HG03280 (cell line): Measurements from ENCODE around the gene C6orf118.

ENCODE experiments used
- ATAC-seq: cut with Tn5 transposase; IDR thresholded peaks from one replicate; pipeline ENCODE4 v1.9.1; 2021; ENCODE audit warnings: mild to moderate bottlenecking, moderate library complexity; ENCODE audit not compliant: unreplicated experiment

C6orf118 gene

GRCh38 chr6:165245287-165245686 lies 64.1 kb downstream of the C6orf118 start:
- ATAC-seq, result no peak

GRCh38 chr6:165244524-165245247 lies 64.7 kb downstream of the C6orf118 start:
- no peak for ATAC-seq

- ATAC-seq, result no peak
These were observed 65.6 kb downstream of the C6orf118 start for GRCh38 chr6:165243801-165244200.

GRCh38 chr6:165236326-165236725 lies 73.1 kb downstream of the C6orf118 start:
- no peak for ATAC-seq

- no peak for ATAC-seq
These were observed 76.5 kb downstream of the C6orf118 start for GRCh38 chr6:165232731-165233488.

- no peak for ATAC-seq
These were observed 77.5 kb downstream of the C6orf118 start for GRCh38 chr6:165231581-165232561.

GRCh38 chr6:165231177-165231576 lies 78.2 kb downstream of the C6orf118 start:
- no peak for ATAC-seq
